Parathyroid adenoma (tissue), 2 donors: ENCODE data around the gene C10orf67.

Source experiments
- H2AFZ ChIP-seq: fragments of 300-600 bp; sonication (generic); one replicate; pipeline ENCODE4 v1.7.0; 2017; ENCODE audit warnings: antibody characterized with exemption, mild to moderate bottlenecking
- H3K27ac ChIP-seq: fragments of 300-600 bp; sonication (generic); one replicate; pipeline ENCODE4 v1.7.0; 2017
- H3K27me3 ChIP-seq: fragments of 300-600 bp; sonication (generic); one replicate; pipeline ENCODE4 v1.7.0; 2017; ENCODE audit warnings: low read length; ENCODE audit not compliant: control insufficient read depth, insufficient read depth
- H3K36me3 ChIP-seq: fragments of 300-600 bp; sonication (generic); one replicate; pipeline ENCODE4 v1.7.0; 2017; ENCODE audit warnings: low read length; ENCODE audit not compliant: control insufficient read depth, insufficient read depth
- H3K4me1 ChIP-seq: fragments of 300-600 bp; sonication (generic); one replicate; pipeline ENCODE4 v1.7.0; 2017; ENCODE audit warnings: control low read depth
- H3K4me2 ChIP-seq: fragments of 300-600 bp; sonication (generic); one replicate; pipeline ENCODE4 v1.7.0; 2017; ENCODE audit warnings: low read length
- H3K4me3 ChIP-seq: fragments of 300-600 bp; sonication (generic); one replicate; pipeline ENCODE4 v1.7.0; 2017; ENCODE audit warnings: low read depth, low read length
- H3K79me2 ChIP-seq: fragments of 300-600 bp; sonication (generic); one replicate; pipeline ENCODE4 v1.7.0; 2017; ENCODE audit warnings: control low read depth
- H3K9ac ChIP-seq: fragments of 300-600 bp; sonication (generic); one replicate; pipeline ENCODE4 v1.7.0; 2017; ENCODE audit warnings: mild to moderate bottlenecking
- H3K9me3 ChIP-seq: fragments of 300-600 bp; sonication (generic); one replicate; pipeline ENCODE4 v1.7.0; 2017; ENCODE audit warnings: low read length; ENCODE audit not compliant: control insufficient read depth
- TF ChIP-seq, protein P1 (sequence below): fragments of 300-600 bp; sonication (generic); IDR thresholded peaks from one replicate; pipeline ENCODE4 v1.7.0; 2017; ENCODE audit warnings: antibody characterized with exemption, mild to moderate bottlenecking
- donor health status: primary hyperparathyroidism.

C10orf67 gene

DNA sequence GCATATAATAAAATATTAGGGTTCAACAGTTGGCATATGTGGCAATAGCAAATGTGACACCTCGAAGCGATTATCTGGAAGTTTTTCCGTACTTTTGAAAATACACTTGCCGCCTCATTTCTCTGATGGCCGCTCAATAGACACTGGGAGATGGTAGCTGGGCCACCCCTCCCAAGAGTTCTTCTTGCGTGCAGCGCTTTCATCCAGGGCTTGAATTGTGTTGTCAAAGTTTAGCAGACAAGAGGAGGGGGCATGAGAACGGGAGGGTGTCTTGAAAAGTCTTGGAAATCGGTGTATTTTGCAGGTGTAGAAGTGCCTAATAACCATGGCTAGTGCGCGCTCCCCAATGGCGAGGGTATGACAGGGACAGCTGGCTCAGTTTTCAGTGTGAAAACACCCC is 144.0 kb downstream of the C10orf67 start:
- no peak overlapping the region for H3K4me2 ChIP-seq
- TF ChIP-seq, protein P1, sequence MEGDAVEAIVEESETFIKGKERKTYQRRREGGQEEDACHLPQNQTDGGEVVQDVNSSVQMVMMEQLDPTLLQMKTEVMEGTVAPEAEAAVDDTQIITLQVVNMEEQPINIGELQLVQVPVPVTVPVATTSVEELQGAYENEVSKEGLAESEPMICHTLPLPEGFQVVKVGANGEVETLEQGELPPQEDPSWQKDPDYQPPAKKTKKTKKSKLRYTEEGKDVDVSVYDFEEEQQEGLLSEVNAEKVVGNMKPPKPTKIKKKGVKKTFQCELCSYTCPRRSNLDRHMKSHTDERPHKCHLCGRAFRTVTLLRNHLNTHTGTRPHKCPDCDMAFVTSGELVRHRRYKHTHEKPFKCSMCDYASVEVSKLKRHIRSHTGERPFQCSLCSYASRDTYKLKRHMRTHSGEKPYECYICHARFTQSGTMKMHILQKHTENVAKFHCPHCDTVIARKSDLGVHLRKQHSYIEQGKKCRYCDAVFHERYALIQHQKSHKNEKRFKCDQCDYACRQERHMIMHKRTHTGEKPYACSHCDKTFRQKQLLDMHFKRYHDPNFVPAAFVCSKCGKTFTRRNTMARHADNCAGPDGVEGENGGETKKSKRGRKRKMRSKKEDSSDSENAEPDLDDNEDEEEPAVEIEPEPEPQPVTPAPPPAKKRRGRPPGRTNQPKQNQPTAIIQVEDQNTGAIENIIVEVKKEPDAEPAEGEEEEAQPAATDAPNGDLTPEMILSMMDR: no peak
- no peaks in the 10 kb centered on the region for H3K79me2 ChIP-seq
- no peak overlapping the region for H3K9ac ChIP-seq
- H3K27ac ChIP-seq: no peak overlapping the region
- H3K36me3 ChIP-seq: no peaks in the 10 kb centered on the region
- H3K9me3 ChIP-seq: no peaks in the 10 kb centered on the region
- H3K4me1 ChIP-seq: no peaks in the 10 kb centered on the region
- no peak overlapping the region for H3K4me3 ChIP-seq
- H2AFZ ChIP-seq: no peak overlapping the region
- H3K27me3 ChIP-seq: peaks cover 3% of the 10 kb centered on the region

DNA sequence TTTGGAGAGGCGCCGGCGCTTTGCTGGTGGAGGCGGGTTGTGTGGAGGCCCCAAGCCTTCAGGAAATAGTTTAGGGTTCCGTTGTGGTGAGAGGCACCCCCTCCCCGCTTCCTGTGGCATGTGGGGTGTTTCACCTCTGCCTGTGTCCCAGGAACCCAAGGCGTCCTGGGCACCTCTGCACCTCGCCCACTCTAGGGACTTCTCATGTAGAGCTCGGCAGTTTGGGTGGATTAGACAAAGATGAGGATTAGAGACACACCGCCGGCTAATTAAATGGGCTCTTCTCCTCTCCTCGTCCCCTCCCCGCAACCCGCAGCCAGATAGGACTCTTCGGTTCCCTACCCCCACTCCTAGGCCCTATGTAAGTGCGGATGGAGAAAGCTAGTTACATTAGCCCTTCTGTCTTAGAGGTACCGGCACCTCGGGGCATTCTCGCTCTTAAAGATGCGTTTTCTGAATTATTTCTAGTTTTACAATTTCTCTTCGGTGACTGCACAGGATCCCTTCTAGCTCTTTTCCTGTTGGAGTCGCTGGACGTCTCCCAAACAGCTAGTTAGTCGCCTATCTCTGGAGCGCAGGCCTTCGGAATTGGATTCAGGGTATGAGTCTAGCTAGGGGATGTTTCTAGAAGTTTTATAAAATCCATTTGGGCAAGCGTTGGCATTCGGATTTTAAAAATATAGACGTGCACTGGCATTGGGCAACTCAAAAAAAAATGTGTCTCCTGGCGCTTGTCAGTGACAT is 144.7 kb downstream of the C10orf67 start:
- no peaks in the 10 kb centered on the region for H3K79me2 ChIP-seq
- H2AFZ ChIP-seq: no peak overlapping the region
- TF ChIP-seq, protein P1: no peak
- no peaks in the 10 kb centered on the region for H3K4me1 ChIP-seq
- H3K9me3 ChIP-seq: no peaks in the 10 kb centered on the region
- no peak overlapping the region for H3K9ac ChIP-seq
- H3K27me3 ChIP-seq: peaks cover 6% of the 10 kb centered on the region
- no peak overlapping the region for H3K27ac ChIP-seq
- H3K4me3 ChIP-seq: no peak overlapping the region
- no peaks in the 10 kb centered on the region for H3K36me3 ChIP-seq
- no peak overlapping the region for H3K4me2 ChIP-seq

DNA sequence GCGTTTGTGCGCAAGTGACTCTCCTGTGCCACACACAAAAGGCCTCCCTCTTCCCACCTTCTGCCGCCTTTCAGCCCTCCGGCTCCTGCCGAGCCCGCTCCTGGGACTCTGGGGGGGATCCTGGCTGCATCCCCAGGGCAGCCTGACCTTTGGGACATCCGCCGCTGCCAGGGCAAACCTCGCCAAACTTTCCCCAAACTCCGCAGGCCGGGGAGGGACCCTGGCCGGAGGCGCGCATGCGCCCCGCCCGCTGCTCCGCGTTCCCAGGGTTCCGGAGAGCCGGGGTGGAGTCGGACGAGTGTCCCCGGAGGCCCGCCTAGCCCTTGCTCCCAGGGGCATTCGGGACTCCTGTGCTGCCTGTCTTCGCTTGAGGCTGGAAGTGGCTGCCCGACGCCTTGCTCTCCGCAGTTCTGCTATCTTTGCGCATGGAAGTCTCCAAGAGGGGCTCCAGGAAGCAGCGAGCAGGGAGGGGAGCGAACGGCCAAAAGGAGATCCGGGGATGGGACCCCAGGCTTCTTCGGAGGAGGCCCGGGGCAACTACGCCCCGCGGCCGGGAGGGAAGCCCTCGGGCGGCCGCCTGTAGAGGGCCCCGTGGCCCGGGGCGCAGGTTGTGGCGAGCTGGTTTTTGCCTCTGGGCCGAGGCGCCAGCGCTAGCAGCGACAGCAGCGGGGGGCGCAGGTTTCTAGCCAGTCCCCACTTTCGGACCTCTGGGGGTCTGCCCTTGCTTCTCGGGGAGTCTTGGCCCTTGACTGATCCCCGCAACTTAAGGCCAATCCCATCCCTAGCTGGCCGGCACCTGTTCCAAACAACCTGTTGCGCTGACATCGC is 145.4 kb downstream of the C10orf67 start:
- no peak overlapping the region for H3K27ac ChIP-seq
- H2AFZ ChIP-seq: no peak overlapping the region
- TF ChIP-seq, protein P1: no peak
- H3K36me3 ChIP-seq: no peaks in the 10 kb centered on the region
- H3K27me3 ChIP-seq: peaks cover 11% of the 10 kb centered on the region
- no peak overlapping the region for H3K4me2 ChIP-seq
- H3K9ac ChIP-seq: no peak overlapping the region
- no peaks in the 10 kb centered on the region for H3K4me1 ChIP-seq
- no peaks in the 10 kb centered on the region for H3K9me3 ChIP-seq
- no peaks in the 10 kb centered on the region for H3K79me2 ChIP-seq
- no peak overlapping the region for H3K4me3 ChIP-seq

DNA sequence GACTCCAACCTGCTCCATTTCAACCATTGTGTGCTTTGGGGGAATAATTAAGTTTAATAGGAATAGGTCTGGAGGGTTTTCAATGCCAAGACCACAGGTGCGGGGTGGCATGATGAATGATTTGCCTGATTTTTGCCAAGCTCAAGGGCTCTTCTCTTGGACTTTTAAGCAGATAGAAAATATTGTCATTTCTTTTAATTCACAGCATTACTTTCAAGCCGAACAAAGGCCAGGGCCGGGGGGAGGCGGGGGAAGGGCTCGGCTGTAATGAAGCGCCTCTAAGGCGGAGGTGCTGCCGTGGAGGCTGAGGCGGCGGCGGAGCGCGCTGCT is 146.0 kb downstream of the C10orf67 start:
- H3K4me1 ChIP-seq: no peaks in the 10 kb centered on the region
- H3K27me3 ChIP-seq: peaks cover 11% of the 10 kb centered on the region
- no peak overlapping the region for H2AFZ ChIP-seq
- H3K4me3 ChIP-seq: no peak overlapping the region
- no peaks in the 10 kb centered on the region for H3K79me2 ChIP-seq
- TF ChIP-seq, protein P1: no peak
- H3K9me3 ChIP-seq: no peaks in the 10 kb centered on the region
- H3K4me2 ChIP-seq: no peak overlapping the region
- H3K9ac ChIP-seq: no peak overlapping the region
- H3K36me3 ChIP-seq: no peaks in the 10 kb centered on the region
- H3K27ac ChIP-seq: no peak overlapping the region
